Mucosa of gallbladder (tissue), 1 donor: ENCODE data around the gene CYLC1. TPM values are rescaled to one million over a fixed set of nuclear protein-coding genes. Genes with fewer than 3 reads are reported as not detected.

Source experiments
- DNase-seq: peaks from one replicate; pipeline ENCODE4 v3.0.0-alpha.2; 2020; ENCODE audit warnings: low spot score
- total RNA-seq: library from RNA; stranded (reverse); gene quantifications from one replicate; pipeline ENCODE4 v1.2.1, GENCODE V29; 2021
- donor health status: DM: no; HTN: no; CAD: no.

CYLC1 gene
- not detected for total RNA-seq

- no peak for DNase-seq
These were observed at the start of gene CYLC1 for GRCh38 chrX:83860846-83861245. Gene CYLC1 (plus strand): TSS chrX:83861146. CDS start chrX:83861183, 37 bp downstream.

GRCh38 chrX:83819304-83819703, 41.6 kb upstream of the CYLC1 start:
- DNase-seq, result no peak

- no peak for DNase-seq
These were observed 31.1 kb upstream of the CYLC1 start for GRCh38 chrX:83829874-83830273.

GRCh38 chrX:83845397-83845796, 15.5 kb upstream of the CYLC1 start:
- no peak for DNase-seq

- no peak for DNase-seq
These were observed 13.6 kb upstream of the CYLC1 start for GRCh38 chrX:83847339-83847738.

GRCh38 chrX:83888585-83888984, 27.6 kb downstream of the CYLC1 start:
- DNase-seq, result no peak

- no peak for DNase-seq
These were observed 31.5 kb downstream of the CYLC1 start for GRCh38 chrX:83892433-83892832.

GRCh38 chrX:83906921-83907320, 46.0 kb downstream of the CYLC1 start:
- no peak for DNase-seq

- no peak for DNase-seq
These were observed 55.6 kb downstream of the CYLC1 start for GRCh38 chrX:83916525-83916924.

- DNase-seq, result no peak
These were observed 73.3 kb downstream of the CYLC1 start for GRCh38 chrX:83934220-83934619.
